ENCODE data around the gene BARHL1.

The BARHL1 gene

DNA sequence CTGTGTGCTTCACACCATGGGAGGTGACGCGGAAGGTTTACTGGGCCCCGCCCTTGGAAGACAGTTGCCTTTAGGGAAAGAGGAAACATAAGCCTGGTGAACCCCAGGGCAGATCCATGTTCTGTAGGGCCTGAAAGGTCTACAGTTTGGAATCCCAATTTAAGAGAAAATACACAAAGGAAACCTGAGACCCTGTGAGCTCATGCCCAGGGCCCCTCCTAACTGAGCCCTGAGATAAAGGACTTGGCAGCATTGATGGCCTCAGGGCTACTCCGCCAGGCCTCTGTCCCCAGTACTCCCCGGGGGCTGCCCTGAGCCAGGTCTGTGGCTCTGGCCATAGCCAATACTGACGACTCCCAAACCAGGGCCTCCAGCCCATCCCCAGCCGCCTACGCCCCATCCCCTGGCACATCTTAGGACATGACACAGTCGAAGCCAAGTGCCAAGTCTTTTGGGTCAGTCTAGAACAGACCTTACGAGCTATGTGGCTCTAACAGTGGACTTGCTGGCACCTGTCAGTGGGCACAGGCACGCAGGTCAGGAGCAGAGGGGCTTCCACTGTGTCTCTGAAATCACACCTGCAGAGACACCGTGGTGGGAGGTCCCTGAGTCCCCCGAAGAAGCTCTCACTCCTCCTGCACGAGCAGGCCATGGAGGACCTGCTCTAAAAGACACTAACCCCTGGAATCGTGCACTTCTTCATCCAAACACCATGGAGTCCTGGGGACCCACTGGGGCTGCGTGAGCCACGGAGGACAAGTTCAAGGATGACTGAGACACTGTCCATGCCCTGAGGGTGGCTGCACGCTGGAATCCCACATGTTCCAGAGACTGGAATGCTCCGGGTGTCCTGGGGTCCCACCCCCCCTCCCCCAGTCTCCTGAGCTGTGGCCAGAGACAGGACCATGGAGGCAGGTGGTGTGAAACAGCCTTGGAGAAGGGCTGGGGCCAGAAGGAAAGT lies 40.3 kb upstream of the BARHL1 start:
- DNase-seq (ENCODE audit: low read depth) = no peak
- H3K4me3 ChIP-seq (ENCODE audit: low read depth, low read length) = no peak overlapping the region
- TF ChIP-seq, protein P1, sequence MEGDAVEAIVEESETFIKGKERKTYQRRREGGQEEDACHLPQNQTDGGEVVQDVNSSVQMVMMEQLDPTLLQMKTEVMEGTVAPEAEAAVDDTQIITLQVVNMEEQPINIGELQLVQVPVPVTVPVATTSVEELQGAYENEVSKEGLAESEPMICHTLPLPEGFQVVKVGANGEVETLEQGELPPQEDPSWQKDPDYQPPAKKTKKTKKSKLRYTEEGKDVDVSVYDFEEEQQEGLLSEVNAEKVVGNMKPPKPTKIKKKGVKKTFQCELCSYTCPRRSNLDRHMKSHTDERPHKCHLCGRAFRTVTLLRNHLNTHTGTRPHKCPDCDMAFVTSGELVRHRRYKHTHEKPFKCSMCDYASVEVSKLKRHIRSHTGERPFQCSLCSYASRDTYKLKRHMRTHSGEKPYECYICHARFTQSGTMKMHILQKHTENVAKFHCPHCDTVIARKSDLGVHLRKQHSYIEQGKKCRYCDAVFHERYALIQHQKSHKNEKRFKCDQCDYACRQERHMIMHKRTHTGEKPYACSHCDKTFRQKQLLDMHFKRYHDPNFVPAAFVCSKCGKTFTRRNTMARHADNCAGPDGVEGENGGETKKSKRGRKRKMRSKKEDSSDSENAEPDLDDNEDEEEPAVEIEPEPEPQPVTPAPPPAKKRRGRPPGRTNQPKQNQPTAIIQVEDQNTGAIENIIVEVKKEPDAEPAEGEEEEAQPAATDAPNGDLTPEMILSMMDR (IDR thresholded peaks at IDR 0.05; ENCODE audit: control insufficient read depth, extremely low read depth, insufficient read depth) = no peak

- TF ChIP-seq, protein P1 (IDR thresholded peaks at IDR 0.05; ENCODE audit: control insufficient read depth, extremely low read depth, insufficient read depth) = no peak
- no peak overlapping the region for H3K4me3 ChIP-seq (ENCODE audit: low read depth, low read length)
- DNase-seq (ENCODE audit: low read depth) = no peak
These were observed 39.2 kb upstream of the BARHL1 start for GRCh38 chr9:132543251-132543650.

DNA sequence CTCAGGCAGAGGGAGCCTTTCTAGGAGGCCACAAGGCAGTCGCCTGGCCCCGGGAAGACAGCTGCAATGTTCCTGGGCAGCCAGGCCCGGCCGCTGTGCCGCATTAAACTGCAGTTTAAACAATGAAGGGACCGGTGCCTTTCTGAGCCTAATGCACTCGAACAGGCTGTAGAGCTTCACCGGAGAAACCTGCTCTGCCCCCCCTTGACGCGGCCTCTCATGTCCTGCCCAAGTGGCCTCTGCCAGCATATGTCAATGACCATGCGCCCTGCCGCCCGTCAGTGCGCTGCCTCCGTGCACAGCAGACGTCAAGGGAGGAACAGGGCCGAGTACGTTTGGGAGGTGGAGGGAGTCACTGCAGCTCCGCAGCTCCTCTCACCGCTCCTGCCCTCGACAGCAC lies 38.4 kb upstream of the BARHL1 start:
- no peak overlapping the region for H3K4me3 ChIP-seq (ENCODE audit: low read depth, low read length)
- no peak for DNase-seq (ENCODE audit: low read depth)
- TF ChIP-seq, protein P1 (IDR thresholded peaks at IDR 0.05; ENCODE audit: control insufficient read depth, extremely low read depth, insufficient read depth) = no peak

GRCh38 chr9:132545578-132545977 lies 36.8 kb upstream of the BARHL1 start:
- no peak for DNase-seq (ENCODE audit: low read depth)
- TF ChIP-seq, protein P1 (IDR thresholded peaks at IDR 0.05; ENCODE audit: control insufficient read depth, extremely low read depth, insufficient read depth) = no peak
- H3K4me3 ChIP-seq (ENCODE audit: low read depth, low read length) = no peak overlapping the region

DNA sequence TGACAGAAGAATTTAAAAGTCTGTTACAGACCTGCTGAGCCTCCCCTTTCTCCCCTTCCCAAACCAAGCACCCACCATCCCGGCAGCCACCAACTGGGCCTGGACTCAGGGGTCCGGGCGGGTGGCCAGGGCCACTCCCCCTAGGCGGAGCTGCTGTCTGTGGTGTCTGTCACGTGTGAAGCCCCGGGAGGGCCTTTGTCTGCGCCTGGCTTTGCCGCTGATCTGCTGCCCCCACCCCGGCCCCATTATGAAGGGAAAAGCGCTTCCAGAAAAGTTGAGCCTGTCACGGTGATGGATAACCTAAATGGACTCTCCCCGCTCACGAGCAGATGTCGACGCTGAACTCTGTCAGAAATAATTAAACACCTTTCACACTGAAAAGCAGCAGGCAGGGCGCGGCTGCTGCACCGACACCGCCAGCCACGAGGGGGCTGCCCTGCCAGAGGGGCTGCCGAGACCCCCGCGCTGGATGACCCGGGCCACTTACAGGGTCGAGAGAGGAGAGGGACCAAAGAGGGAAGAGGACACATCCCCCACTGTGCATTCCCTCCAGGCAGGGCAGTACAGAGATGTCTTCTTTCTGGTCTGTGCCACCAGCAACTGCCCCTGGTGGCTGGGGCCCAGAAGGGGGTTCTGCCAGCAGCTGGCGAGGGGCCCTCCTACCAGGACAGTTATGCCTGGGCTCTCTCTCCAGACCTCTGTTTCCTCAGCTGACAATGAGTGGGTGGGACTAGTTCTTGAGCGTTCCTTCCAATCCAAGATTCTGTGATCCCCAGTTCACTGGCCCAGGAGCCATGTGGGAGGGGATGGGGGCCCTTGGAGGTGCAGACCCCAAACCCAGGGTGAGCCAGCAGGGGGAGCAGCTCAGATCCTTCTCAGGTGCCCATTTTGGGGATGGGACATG lies 36.0 kb upstream of the BARHL1 start:
- TF ChIP-seq, protein P1 (IDR thresholded peaks at IDR 0.05; ENCODE audit: control insufficient read depth, extremely low read depth, insufficient read depth) = no peak
- DNase-seq (ENCODE audit: low read depth) = no peak
- H3K4me3 ChIP-seq (ENCODE audit: low read depth, low read length) = no peak overlapping the region

DNA sequence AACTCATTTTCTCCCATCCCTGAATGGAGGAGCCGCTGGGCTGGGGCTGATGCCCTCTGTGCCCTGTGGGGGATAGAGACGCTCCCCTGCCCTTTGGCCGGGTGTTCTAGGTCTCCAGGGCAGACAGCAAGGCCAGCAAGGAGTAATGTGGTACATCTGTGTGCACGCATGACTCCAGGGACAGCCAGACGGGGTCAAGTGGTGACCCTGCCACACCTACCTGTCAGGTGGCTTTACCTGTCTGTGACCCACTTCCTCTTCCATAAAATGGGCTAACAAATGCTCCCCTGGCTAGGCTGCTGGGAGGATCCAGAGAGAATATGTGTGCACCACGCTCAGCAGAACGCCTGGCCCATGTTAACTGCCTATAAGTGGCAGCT lies 35.4 kb upstream of the BARHL1 start:
- TF ChIP-seq, protein P1 (IDR thresholded peaks at IDR 0.05; ENCODE audit: control insufficient read depth, extremely low read depth, insufficient read depth) = no peak
- no peak overlapping the region for H3K4me3 ChIP-seq (ENCODE audit: low read depth, low read length)
- DNase-seq (ENCODE audit: low read depth) = no peak

Measured in LNCaP clone FGC (cell line).